ENCODE measurements around the gene RPL31. TPM values are rescaled to one million over a fixed set of nuclear protein-coding genes. Genes with fewer than 3 reads are reported as not detected.

RPL31 gene
- total RNA-seq, 1 experiment from 2014 or later: 1,648 TPM

DNA sequence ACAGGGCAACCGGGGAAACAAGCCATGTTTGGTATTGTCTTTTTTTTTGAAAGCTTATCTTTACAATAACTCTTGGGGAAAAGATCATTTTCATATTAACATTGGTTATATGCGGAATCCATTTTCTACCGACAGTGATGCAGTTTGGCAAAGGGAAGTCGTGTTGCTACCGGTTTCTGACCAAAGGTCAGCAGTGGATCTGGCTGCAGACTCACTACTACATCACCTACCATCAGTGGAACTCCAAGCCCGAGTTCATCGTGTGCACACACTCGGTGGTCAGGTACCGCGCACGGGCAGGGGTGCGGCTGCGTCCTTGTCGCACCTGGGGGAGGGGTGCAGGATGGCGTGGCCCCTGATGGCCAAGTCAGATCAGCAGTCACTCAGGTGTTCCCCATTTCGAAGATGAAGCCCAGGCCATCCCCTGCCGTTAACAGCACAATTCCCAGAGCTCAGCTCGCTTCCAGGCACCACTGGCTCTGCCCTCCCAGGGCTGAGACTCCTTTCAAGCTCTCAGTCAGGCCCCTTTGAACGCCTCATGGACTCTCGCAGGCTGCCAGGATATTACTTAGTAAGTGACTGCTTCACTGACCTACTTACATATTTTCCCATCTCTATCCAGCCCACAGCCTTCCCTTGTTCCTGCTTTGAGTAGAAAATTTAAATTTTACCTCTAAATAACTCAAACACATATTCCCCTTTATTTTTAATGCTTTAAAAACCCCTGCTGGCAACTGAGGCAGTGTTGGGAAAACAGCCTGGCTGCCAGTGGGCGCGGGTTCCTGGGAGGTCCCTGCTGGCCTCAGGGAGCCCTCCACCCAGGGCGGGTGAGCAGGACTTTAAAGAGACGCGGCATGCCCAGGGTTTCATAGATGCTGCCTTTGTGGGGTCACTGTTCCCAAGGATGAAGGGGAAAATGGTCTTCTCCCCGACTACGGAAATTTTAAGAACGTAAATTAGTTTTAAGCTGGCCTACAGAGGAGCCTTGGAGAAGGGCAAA is 33.6 kb upstream of the RPL31 start:
- Mint-ChIP-seq H3K9me3 (ENCODE audit: unreplicated experiment) (no peaks in the 10 kb centered on the region), H3K4me3 (ENCODE audit: unreplicated experiment) (no peak overlapping the region), H3K36me3 (ENCODE audit: insufficient read depth, unreplicated experiment) (peaks cover 8% of the 10 kb centered on the region), H3K27me3 (ENCODE audit: insufficient read depth, unreplicated experiment) (no peaks in the 10 kb centered on the region), H3K27ac (ENCODE audit: low read depth, unreplicated experiment) (no peak overlapping the region), H3K4me1 (ENCODE audit: insufficient read depth, unreplicated experiment) (no peaks in the 10 kb centered on the region)
- ChIA-PET POLR2A (interaction anchor here (0.6 kb wide), 1 partner anchor 1223 kb away, joined by 3 read pairs; no protein-coding TSS in a partner anchor), CTCF (interaction anchor here (0.6 to 1.5 kb wide), 6 partner anchors 9 to 358 kb away, joined by 3 to 7 read pairs (median 4); no protein-coding TSS in a partner anchor)
- DNase-seq (ENCODE audit: unreplicated experiment): no peak
- TF ChIP-seq, protein P1, sequence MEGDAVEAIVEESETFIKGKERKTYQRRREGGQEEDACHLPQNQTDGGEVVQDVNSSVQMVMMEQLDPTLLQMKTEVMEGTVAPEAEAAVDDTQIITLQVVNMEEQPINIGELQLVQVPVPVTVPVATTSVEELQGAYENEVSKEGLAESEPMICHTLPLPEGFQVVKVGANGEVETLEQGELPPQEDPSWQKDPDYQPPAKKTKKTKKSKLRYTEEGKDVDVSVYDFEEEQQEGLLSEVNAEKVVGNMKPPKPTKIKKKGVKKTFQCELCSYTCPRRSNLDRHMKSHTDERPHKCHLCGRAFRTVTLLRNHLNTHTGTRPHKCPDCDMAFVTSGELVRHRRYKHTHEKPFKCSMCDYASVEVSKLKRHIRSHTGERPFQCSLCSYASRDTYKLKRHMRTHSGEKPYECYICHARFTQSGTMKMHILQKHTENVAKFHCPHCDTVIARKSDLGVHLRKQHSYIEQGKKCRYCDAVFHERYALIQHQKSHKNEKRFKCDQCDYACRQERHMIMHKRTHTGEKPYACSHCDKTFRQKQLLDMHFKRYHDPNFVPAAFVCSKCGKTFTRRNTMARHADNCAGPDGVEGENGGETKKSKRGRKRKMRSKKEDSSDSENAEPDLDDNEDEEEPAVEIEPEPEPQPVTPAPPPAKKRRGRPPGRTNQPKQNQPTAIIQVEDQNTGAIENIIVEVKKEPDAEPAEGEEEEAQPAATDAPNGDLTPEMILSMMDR (IDR thresholded peaks at IDR 0.05; ENCODE audit: unreplicated experiment): no peak
- BruUV-seq (replicated peaks): no TSS peak
- intact Hi-C loops (cut with micrococcal nuclease): no loop called here

DNA sequence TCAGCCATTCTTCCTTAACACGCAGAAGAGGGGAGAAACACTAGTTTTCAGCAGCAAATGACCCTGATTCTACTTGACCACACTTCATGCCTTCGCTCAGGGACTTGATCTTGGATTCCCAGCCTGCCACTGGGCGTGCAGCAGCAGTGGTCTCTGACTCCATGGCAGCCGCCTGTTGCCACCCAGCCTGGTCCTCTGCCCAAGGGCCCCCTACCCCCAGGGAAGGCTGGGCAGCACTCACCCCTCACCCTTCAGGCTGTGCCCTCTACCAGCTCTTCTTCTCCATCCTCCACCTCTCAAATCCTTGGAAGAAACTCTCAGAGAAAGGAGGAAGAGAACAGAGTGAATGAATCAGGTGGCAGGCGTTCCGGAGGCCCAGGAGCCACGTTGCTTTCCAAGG is 32.1 kb upstream of the RPL31 start:
- Mint-ChIP-seq H3K27me3 (ENCODE audit: insufficient read depth, unreplicated experiment) (no peaks in the 10 kb centered on the region), H3K4me3 (ENCODE audit: unreplicated experiment) (no peak overlapping the region), H3K27ac (ENCODE audit: low read depth, unreplicated experiment) (no peak overlapping the region), H3K4me1 (ENCODE audit: insufficient read depth, unreplicated experiment) (no peaks in the 10 kb centered on the region), H3K9me3 (ENCODE audit: unreplicated experiment) (no peaks in the 10 kb centered on the region), H3K36me3 (ENCODE audit: insufficient read depth, unreplicated experiment) (peaks cover 8% of the 10 kb centered on the region)
- ChIA-PET POLR2A (no interaction called here), CTCF (interaction anchor here (0.5 to 1.4 kb wide), 2 partner anchors 360 to 364 kb away, joined by 3 read pairs; no protein-coding TSS in a partner anchor)
- TF ChIP-seq, protein P1 (IDR thresholded peaks at IDR 0.05; ENCODE audit: unreplicated experiment): no peak
- no peak for DNase-seq (ENCODE audit: unreplicated experiment)
- no TSS peak for BruUV-seq (replicated peaks)
- intact Hi-C loops (cut with micrococcal nuclease): no loop called here

DNA sequence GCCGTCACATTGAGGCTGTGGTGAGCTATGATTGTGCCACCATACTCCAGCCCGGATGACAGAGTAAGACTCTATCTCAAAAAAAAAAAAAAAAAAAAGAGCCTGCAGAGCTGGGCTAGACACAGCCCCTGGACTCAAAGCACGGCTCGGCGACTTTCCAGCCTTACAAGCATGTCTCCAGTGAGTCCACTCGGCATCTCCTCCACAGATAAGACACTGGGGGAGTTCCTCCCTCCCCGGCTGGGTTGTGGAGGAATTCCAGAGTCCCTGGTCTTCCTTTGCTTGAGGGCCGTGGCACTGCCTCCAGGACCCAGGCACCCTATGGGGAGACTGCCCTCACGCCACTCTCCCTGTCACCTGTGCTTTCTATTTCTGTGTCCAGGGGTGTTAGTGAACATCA is 30.9 kb upstream of the RPL31 start:
- Mint-ChIP-seq H3K4me3 (ENCODE audit: unreplicated experiment) (no peak overlapping the region), H3K27me3 (ENCODE audit: insufficient read depth, unreplicated experiment) (no peaks in the 10 kb centered on the region), H3K27ac (ENCODE audit: low read depth, unreplicated experiment) (no peak overlapping the region), H3K9me3 (ENCODE audit: unreplicated experiment) (no peaks in the 10 kb centered on the region), H3K36me3 (ENCODE audit: insufficient read depth, unreplicated experiment) (peaks cover 14% of the 10 kb centered on the region), H3K4me1 (ENCODE audit: insufficient read depth, unreplicated experiment) (no peaks in the 10 kb centered on the region)
- intact Hi-C loops (cut with micrococcal nuclease): no loop called here
- TF ChIP-seq, protein P1 (IDR thresholded peaks at IDR 0.05; ENCODE audit: unreplicated experiment): no peak
- BruUV-seq (replicated peaks): no TSS peak
- CTCF ChIA-PET: interaction anchor here (1.7 kb wide), 1 partner anchor 240 kb away, joined by 7 read pairs; no protein-coding TSS in a partner anchor
- POLR2A ChIA-PET: no interaction called here
- no peak for DNase-seq (ENCODE audit: unreplicated experiment)

DNA sequence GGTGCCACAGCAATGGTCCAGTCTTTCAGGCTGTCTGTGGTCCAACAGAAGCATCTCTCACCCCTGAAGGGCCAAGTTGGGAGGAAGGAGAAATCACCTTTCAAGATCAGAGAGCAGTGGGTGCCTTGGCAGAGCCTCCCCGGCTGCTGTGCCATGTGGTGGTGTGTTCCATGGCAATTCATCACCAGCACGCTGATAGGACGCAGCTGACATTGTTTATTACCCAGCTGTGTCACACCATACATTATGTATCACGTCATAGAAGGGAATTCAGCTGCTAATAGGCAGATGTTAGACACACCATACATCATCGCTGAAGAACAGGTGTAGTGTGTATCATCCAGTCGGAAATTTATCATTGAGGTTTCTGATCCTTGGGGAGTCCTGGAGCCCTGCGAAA is 29.6 kb upstream of the RPL31 start:
- peaks cover 12% of the 10 kb centered on the region for H3K36me3 Mint-ChIP-seq (ENCODE audit: insufficient read depth, unreplicated experiment)

More for the DNA sequence above, 29.6 kb upstream of the RPL31 start:
- H3K27ac Mint-ChIP-seq (ENCODE audit: low read depth, unreplicated experiment): no peak overlapping the region
- no peak for DNase-seq (ENCODE audit: unreplicated experiment)
- ChIA-PET POLR2A (interaction anchor here (0.6 kb wide), 1 partner anchor 343 kb away, joined by 3 read pairs; no protein-coding TSS in a partner anchor), CTCF (interaction anchor here (0.6 to 1.7 kb wide), 2 partner anchors 242 to 1217 kb away, joined by 4 to 7 read pairs; no protein-coding TSS in a partner anchor)
- no peaks in the 10 kb centered on the region for H3K4me1 Mint-ChIP-seq (ENCODE audit: insufficient read depth, unreplicated experiment)
- no peaks in the 10 kb centered on the region for H3K9me3 Mint-ChIP-seq (ENCODE audit: unreplicated experiment)
- intact Hi-C loops (cut with micrococcal nuclease): no loop called here
- no TSS peak for BruUV-seq (replicated peaks)
- no peaks in the 10 kb centered on the region for H3K27me3 Mint-ChIP-seq (ENCODE audit: insufficient read depth, unreplicated experiment)
- TF ChIP-seq, protein P1 (IDR thresholded peaks at IDR 0.05; ENCODE audit: unreplicated experiment): no peak
- H3K4me3 Mint-ChIP-seq (ENCODE audit: unreplicated experiment): no peak overlapping the region

All from MCF 10A (cell line).